Pancreas (tissue), 10 donors: ENCODE measurements around the gene CDCA4. TPM values are rescaled to one million over a fixed set of nuclear protein-coding genes. Genes with fewer than 3 reads are reported as not detected.

ENCODE experiments used
- ATAC-seq, 4 donors: fragments of 200-7000 bp; cut with Tn5 transposase; one replicate each; pipeline versions ENCODE4 v1.8.0 to v1.9.1; 2020; ENCODE audit warnings: mild to moderate bottlenecking in 4 of 4, moderate library complexity in 4 of 4
- DNase-seq, 6 donors: peaks; one replicate each; pipeline ENCODE4 v3.0.0-alpha.2; 2020
- FAIRE-seq: peaks from 2 replicates; lab custom pipeline; 2012; peaks lifted over from hg19 to GRCh38; lab: Jason Lieb, UNC
- H3K27ac ChIP-seq, 4 donors: fragments of 200-600 bp; sonication (generic); 1 replicate in 3 of 4; 2 replicates in 1 of 4; pipeline versions ENCODE4 v1.5.0 to v1.8.0; 2020
- H3K27me3 ChIP-seq, 4 donors: fragments of 200-600 bp; one replicate each; pipeline ENCODE4 v1.8.0; 2021
- H3K36me3 ChIP-seq, 3 donors: fragments of 200-600 bp; sonication (generic) in 1 of 3; one replicate each; pipeline versions ENCODE4 v1.5.0 to v1.8.0; 2020 to 2021
- H3K4me1 ChIP-seq, 3 donors: fragments of 200-600 bp; one replicate each; pipeline ENCODE4 v1.8.0; 2021
- H3K4me3 ChIP-seq, 4 donors: fragments of 200-600 bp; sonication (generic) in 2 of 4; one replicate each; pipeline versions ENCODE4 v1.5.0 to v1.8.0; 2020 to 2021
- H3K9me3 ChIP-seq, 4 donors: fragments of 200-600 bp; one replicate each; pipeline ENCODE4 v1.8.0; 2021
- CTCF ChIP-seq, 4 donors: fragments of 200-600 bp; sonication (generic) in 3 of 4; IDR thresholded peaks; one replicate each; pipeline versions ENCODE4 v1.5.0 to v1.8.0; 2021; ENCODE audit warnings: antibody characterized with exemption in 4 of 4
- WGBS, 2 donors: extraction: QIAGEN DNeasy Blood & Tissue Kit; methylation state at CpG; one replicate each; pipeline ENCODE4 v1.1.7; 2013; 5-methylcytosine and 5-hydroxymethylcytosine counted together
- intact Hi-C, 3 donors: fragments of 100-400 bp; cut with DNase I; formaldehyde crosslinking; loops; one replicate each; pipeline versions ENCODE4 v1.11.1 to v1.14.2; 2022
- polyA plus RNA-seq, 2 donors: library from polyadenylated mRNA; stranded (reverse); fragments of 200-250 nt; gene quantifications; one replicate each; pipeline ENCODE4 v1.2.3, GENCODE V29; 2013
- total RNA-seq, 6 donors: library from RNA; stranded (reverse); fragmentation: NEBNext Ultra II Directional in 4 of 6; extraction: Animal tissue kit (Norgen Biotek cat#: 25700) in 4 of 6; gene quantifications; one replicate each; pipeline versions ENCODE4 v1.2.1 to v1.2.4, GENCODE V29; 2021 to 2023
- donor health status: healthy with polysubstance abuse.
- donor health status: DM: no; HTN: no; CAD: no; lungs with moderate emphysema.
- donor health status: DM: no; HTN: no; CAD: no.
- donor health status: control.
- donor health status: control.
- donor health status: Bipolar disorder and iron deficiency.
- donor health status: DM: yes; HTN: yes; CAD: no.
- donor health status: DM: no; HTN: no; CAD: no.
- donor health status: DM: no; HTN: no; CAD: no.
- donor health status: DM: yes; HTN: yes; CAD: no.

Gene CDCA4
- total and polyA plus RNA-seq, 8 donors: 1.2 to 3.5 (median 2.7) TPM

GRCh38 chr14:105012171-105012985, 8.5 kb downstream of the CDCA4 start:
- intact Hi-C loops: no loop called here
- H3K4me3 ChIP-seq: no peak overlapping the region
- no peaks in the 10 kb centered on the region for H3K4me1 ChIP-seq
- H3K36me3 ChIP-seq: peaks cover 0 to 7% (median 0%) of the 10 kb centered on the region in 3 donors
- no peak overlapping the region for H3K27ac ChIP-seq
- TF ChIP-seq CTCF (IDR thresholded peaks at IDR 0.05): no peak
- H3K27me3 ChIP-seq: no peaks in the 10 kb centered on the region
- DNase-seq: no peak
- WGBS, 2 donors: 72 to 76% methylated on average over 23 of the region's 23 CpGs
- no peaks in the 10 kb centered on the region for H3K9me3 ChIP-seq
- no peak for FAIRE-seq
- peak in 3 of 4 donors; percentile 55 to 71 (median 60) for ATAC-seq

GRCh38 chr14:105011312-105011990, 9.4 kb downstream of the CDCA4 start:
- no peaks in the 10 kb centered on the region for H3K9me3 ChIP-seq
- no peak for DNase-seq
- no peaks in the 10 kb centered on the region for H3K4me1 ChIP-seq
- H3K36me3 ChIP-seq: peaks cover 0 to 7% (median 0%) of the 10 kb centered on the region in 3 donors
- WGBS, 2 donors: 87 to 88% methylated on average over 29 of the region's 29 CpGs
- intact Hi-C loops: no loop called here
- no peaks in the 10 kb centered on the region for H3K27me3 ChIP-seq
- no peak for FAIRE-seq
- no peak overlapping the region for H3K27ac ChIP-seq
- no peak overlapping the region for H3K4me3 ChIP-seq
- ATAC-seq: no peak
- no peak for TF ChIP-seq CTCF (IDR thresholded peaks at IDR 0.05)

- FAIRE-seq: no peak
- TF ChIP-seq CTCF (IDR thresholded peaks at IDR 0.05): no peak
- no peak for DNase-seq
- H3K9me3 ChIP-seq: no peaks in the 10 kb centered on the region
- intact Hi-C loops: no loop called here
- H3K4me3 ChIP-seq: no peak overlapping the region
- H3K27me3 ChIP-seq: no peaks in the 10 kb centered on the region
- 85 to 89% methylated on average over 16 to 17 of the region's 17 CpGs for WGBS, 2 donors
- no peaks in the 10 kb centered on the region for H3K4me1 ChIP-seq
- ATAC-seq: no peak
- no peak overlapping the region for H3K27ac ChIP-seq
- peaks cover 0 to 7% (median 0%) of the 10 kb centered on the region in 3 donors for H3K36me3 ChIP-seq
Measured at GRCh38 chr14:105010891-105011291, 10.0 kb downstream of the CDCA4 start.

GRCh38 chr14:105010106-105010505, 10.8 kb downstream of the CDCA4 start:
- Histone ChIP-seq H3K27me3 (no peaks in the 10 kb centered on the region), H3K9me3 (no peaks in the 10 kb centered on the region), H3K4me3 (no peak overlapping the region), H3K36me3 (peaks cover 0 to 7% (median 0%) of the 10 kb centered on the region in 3 donors), H3K4me1 (no peaks in the 10 kb centered on the region), H3K27ac (no peak overlapping the region)
- ATAC-seq (no peak), FAIRE-seq (no peak), DNase-seq (no peak)
- TF ChIP-seq CTCF (IDR thresholded peaks at IDR 0.05): no peak
- WGBS, 2 donors: 79 to 88% methylated on average over 4 of the region's 4 CpGs
- intact Hi-C loops: no loop called here
